HCT116 (cell line): Measurements from ENCODE around the gene ZSWIM5. TPM values are rescaled to one million over a fixed set of nuclear protein-coding genes. Genes with fewer than 3 reads are reported as not detected.

Source experiments
- ATAC-seq: fragments of 200-7000 bp; cut with Tn5 transposase; 2 replicates; pipeline ENCODE4 v1.9.1; 2020; ENCODE audit warnings: mild to moderate bottlenecking, moderate library complexity
- BruUV-seq: library from RNA; stranded (reverse); fragments of 400-500 nt; replicated peaks from 2 replicates; lab custom pipeline; 2021; lab: Mats Ljungman, UMichigan
- CTCF ChIA-PET: fragments of 300-600 bp; sonication (Branson Sonifier 250); formaldehyde crosslinking; loops from one replicate; lab custom pipeline; 2021; ENCODE audit warnings: antibody characterized with exemption; lab: Charles Lee
- POLR2A ChIA-PET: fragments of 300-600, 350-600 bp; sonication (Branson Sonifier 250); formaldehyde crosslinking; loops from one replicate; lab custom pipeline; 2021; ENCODE audit warnings: antibody characterized with exemption; lab: Charles Lee
- RAD21 ChIA-PET, 2 experiments: fragments of 300-600 bp; sonication (Branson Sonifier 250); formaldehyde crosslinking; loops; one replicate each; lab custom pipeline; 2023; ENCODE audit warnings: low total read pairs in 2 of 2; ENCODE audit not compliant: uncharacterized antibody in 2 of 2, unreplicated experiment in 2 of 2, low non-redundant PET in 1 of 2; lab: Charles Lee
- DNase-seq: peaks from one replicate; pipeline ENCODE4 v3.0.0-alpha.2; 2010; ENCODE audit warnings: low read depth, low spot score
- H2AFZ ChIP-seq: fragments of 200-600 bp; shearing (Covaris generic), sonication (generic); 2 replicates; pipeline ENCODE4 v1.6.1; 2017; ENCODE audit warnings: low read depth, mixed run types, mixed read lengths, antibody characterized with exemption, low read length; ENCODE audit not compliant: poor library complexity, severe bottlenecking
- H3K27ac ChIP-seq: 2 replicates; pipeline ENCODE4 v1.5.1; 2012; ENCODE audit warnings: low read depth, low read length
- H3K27me3 ChIP-seq: fragments of 200-600 bp; sonication (generic); 2 replicates; pipeline ENCODE4 v1.6.1; 2016; ENCODE audit warnings: mixed run types, low read length, mixed read lengths; ENCODE audit not compliant: insufficient read depth
- H3K36me3 ChIP-seq, 2 experiments: fragments of 200-500 bp in 1 of 2; fragments of 200-600 bp in 1 of 2; sonication (Bioruptor generic) in 1 of 2; sonication (generic) in 1 of 2; 2 replicates each; pipeline versions ENCODE4 v1.5.1 to v1.6.1; 2014 to 2016; ENCODE audit warnings: low read length in 2 of 2, inconsistent platforms in 1 of 2, mixed read lengths in 1 of 2, mixed run types in 1 of 2; ENCODE audit not compliant: insufficient read depth in 2 of 2, control insufficient read depth in 1 of 2
- H3K4me1 ChIP-seq, 2 experiments: fragments of 200-600 bp in 1 of 2; sonication (generic) in 1 of 2; 2 replicates each; pipeline versions ENCODE4 v1.5.1 to v1.6.1; 2012 to 2017; ENCODE audit warnings: low read length in 2 of 2, inconsistent platforms in 1 of 2, mild to moderate bottlenecking in 1 of 2, mixed read lengths in 1 of 2, mixed run types in 1 of 2, moderate library complexity in 1 of 2; ENCODE audit not compliant: insufficient read depth in 2 of 2, control insufficient read depth in 1 of 2
- H3K4me2 ChIP-seq: fragments of 200-600 bp; sonication (generic); 2 replicates; pipeline ENCODE4 v1.6.1; 2017; ENCODE audit warnings: mixed run types, low read length, mixed read lengths
- H3K4me3 ChIP-seq, 2 experiments: fragments of 200-600 bp in 1 of 2; sonication (generic) in 1 of 2; replicated peaks in 1 of 2; 2 replicates each; pipeline ENCODE4 v1.5.1; 2011 to 2016; ENCODE audit warnings: low read length in 2 of 2, control low read depth in 1 of 2, low read depth in 1 of 2, mild to moderate bottlenecking in 1 of 2, mixed read lengths in 1 of 2, mixed run types in 1 of 2
- H3K79me2 ChIP-seq: fragments of 200-600 bp; sonication (generic); 2 replicates; pipeline ENCODE4 v1.6.1; 2017; ENCODE audit warnings: mild to moderate bottlenecking, mixed run types, low read length, moderate library complexity, mixed read lengths; ENCODE audit not compliant: insufficient read depth
- H3K9ac ChIP-seq: fragments of 200-600 bp; sonication (generic); 2 replicates; pipeline ENCODE4 v1.6.1; 2016; ENCODE audit warnings: low read length, mixed read lengths
- H3K9me2 ChIP-seq: fragments of 200-600 bp; sonication (generic), shearing (Covaris generic); 2 replicates; pipeline ENCODE4 v1.6.1; 2017; ENCODE audit warnings: mixed run types, mild to moderate bottlenecking, moderate library complexity; ENCODE audit not compliant: insufficient read depth
- H3K9me3 ChIP-seq, 2 experiments: fragments of 200-500 bp in 1 of 2; fragments of 200-600 bp in 1 of 2; sonication (Bioruptor generic) in 1 of 2; sonication (generic) in 1 of 2; 2 replicates each; pipeline ENCODE4 v1.6.1; 2014 to 2017; ENCODE audit warnings: low read length in 2 of 2, mixed read lengths in 2 of 2, inconsistent platforms in 1 of 2, low read depth in 1 of 2, mild to moderate bottlenecking in 1 of 2, mixed run types in 1 of 2, moderate library complexity in 1 of 2; ENCODE audit not compliant: control insufficient read depth in 1 of 2, insufficient read depth in 1 of 2
- H4K20me1 ChIP-seq: fragments of 200-600 bp; sonication (generic), shearing (Covaris generic); 2 replicates; pipeline ENCODE4 v1.6.1; 2017; ENCODE audit warnings: mixed run types, mild to moderate bottlenecking, moderate library complexity; ENCODE audit not compliant: insufficient read depth
- CBX3 ChIP-seq: IDR thresholded peaks from 2 replicates; pipeline ENCODE4 v1.6.1; 2012; ENCODE audit warnings: low read depth
- CEBPB ChIP-seq: IDR thresholded peaks from 2 replicates; pipeline ENCODE4 v1.6.1; 2012; ENCODE audit warnings: low read depth
- CTCF ChIP-seq, 3 experiments: fragments of 200-600 bp in 1 of 3; sonication (generic) in 1 of 3; IDR thresholded peaks in 2 of 3; conservative IDR thresholded peaks in 1 of 3; 2 replicates each; pipeline ENCODE4 v1.5.1; 2012 to 2017; ENCODE audit warnings: low read depth in 2 of 3, low read length in 2 of 3, antibody characterized with exemption in 1 of 3, borderline replicate concordance in 1 of 3, control low read depth in 1 of 3, mild to moderate bottlenecking in 1 of 3, mixed read lengths in 1 of 3, mixed run types in 1 of 3, moderate library complexity in 1 of 3; ENCODE audit not compliant: insufficient read depth in 1 of 3
- EGR1 ChIP-seq: IDR thresholded peaks from 2 replicates; pipeline ENCODE4 v1.6.1; 2012; ENCODE audit warnings: low read depth
- ELF1 ChIP-seq: IDR thresholded peaks from 2 replicates; pipeline ENCODE4 v1.6.1; 2012; ENCODE audit warnings: low read depth, borderline replicate concordance
- EZH2 ChIP-seq: fragments of 200-600 bp; sonication (generic); IDR thresholded peaks from 2 replicates; pipeline ENCODE4 v1.6.1; 2017; ENCODE audit warnings: antibody characterized with exemption, mixed run types
- EZH2phosphoT487 ChIP-seq: fragments of 200-600 bp; IDR thresholded peaks from 2 replicates; pipeline ENCODE4 v1.6.1; 2018; ENCODE audit warnings: antibody characterized with exemption, borderline replicate concordance
- FOSL1 ChIP-seq: IDR thresholded peaks from 2 replicates; pipeline ENCODE4 v1.6.1; 2012; ENCODE audit warnings: low read depth
- POLR2AphosphoS5 ChIP-seq: IDR thresholded peaks from 2 replicates; pipeline ENCODE4 v1.6.1; 2011; ENCODE audit warnings: mild to moderate bottlenecking, low read depth, low read length, moderate library complexity
- RAD21 ChIP-seq: IDR thresholded peaks from 2 replicates; pipeline ENCODE4 v1.6.1; 2012; ENCODE audit warnings: low read depth, mild to moderate bottlenecking
- SP1 ChIP-seq: IDR thresholded peaks from 2 replicates; pipeline ENCODE4 v1.6.1; 2012; ENCODE audit warnings: low read depth
- SRF ChIP-seq: IDR thresholded peaks from 2 replicates; pipeline ENCODE4 v1.6.1; 2012; ENCODE audit warnings: low read depth
- YY1 ChIP-seq: IDR thresholded peaks from 2 replicates; pipeline ENCODE4 v1.6.1; 2011; ENCODE audit warnings: low read length, low read depth, moderate library complexity, mild to moderate bottlenecking; ENCODE audit not compliant: insufficient replicate concordance; ENCODE audit errors: extremely low read depth
- ZFX ChIP-seq: fragments of 450-650 bp; IDR thresholded peaks from 2 replicates; pipeline ENCODE4 v1.6.1; 2017
- ZNF274 ChIP-seq: fragments of 200-500 bp; sonication (Bioruptor generic); IDR thresholded peaks from 2 replicates; pipeline ENCODE4 v1.6.1; 2014; ENCODE audit warnings: mild to moderate bottlenecking, low read depth, low read length, inconsistent platforms
- intact Hi-C: fragments of 100-400 bp; cut with micrococcal nuclease; formaldehyde crosslinking; loops from 2 replicates; pipeline ENCODE4 v1.10.0; 2022
- total RNA-seq: library from RNA; stranded (reverse); gene quantifications from one replicate; pipeline ENCODE4 v1.2.1, GENCODE V29; 2021; ENCODE audit not compliant: unreplicated experiment
- TF ChIP-seq, protein P1 (sequence below): IDR thresholded peaks from 2 replicates; pipeline ENCODE4 v1.6.1; 2012
- TF ChIP-seq, protein P2 (sequence below): IDR thresholded peaks from 2 replicates; pipeline ENCODE4 v1.6.1; 2011; ENCODE audit warnings: mild to moderate bottlenecking, low read length, moderate library complexity; ENCODE audit not compliant: insufficient replicate concordance; ENCODE audit errors: extremely low read depth

Gene ZSWIM5
- total RNA-seq, 1 experiment from 2014 or later: 1.1 TPM

- H2AFZ ChIP-seq: no peak overlapping the region
- H3K9ac ChIP-seq: no peak overlapping the region
- H3K27ac ChIP-seq: no peak overlapping the region
- intact Hi-C loops: no loop called here
- no peak for TF ChIP-seq SRF
- no peak for TF ChIP-seq EZH2
- no peak for TF ChIP-seq POLR2AphosphoS5
- no peak for TF ChIP-seq RAD21
- no peak for TF ChIP-seq YY1
- no peak for TF ChIP-seq EZH2phosphoT487
- TF ChIP-seq, protein P1, sequence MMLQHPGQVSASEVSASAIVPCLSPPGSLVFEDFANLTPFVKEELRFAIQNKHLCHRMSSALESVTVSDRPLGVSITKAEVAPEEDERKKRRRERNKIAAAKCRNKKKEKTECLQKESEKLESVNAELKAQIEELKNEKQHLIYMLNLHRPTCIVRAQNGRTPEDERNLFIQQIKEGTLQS: no peak
- TF ChIP-seq ELF1: no peak
- no peak for TF ChIP-seq FOSL1
- TF ChIP-seq CBX3: no peak
- no peak for TF ChIP-seq ZNF274
- no peaks in the 10 kb centered on the region; a peak in 1 of 4 replicates for H3K9me3 ChIP-seq
- no peaks in the 10 kb centered on the region for H4K20me1 ChIP-seq
- H3K79me2 ChIP-seq: no peaks in the 10 kb centered on the region
- no TSS peak for BruUV-seq
- RAD21 ChIA-PET: no interaction called here
- no peaks in the 10 kb centered on the region for H3K9me2 ChIP-seq
- ATAC-seq (no peak), DNase-seq (no peak)
- H3K4me1 ChIP-seq: no peaks in the 10 kb centered on the region
- H3K27me3 ChIP-seq: no peaks in the 10 kb centered on the region
- POLR2A ChIA-PET: no interaction called here
- no peak overlapping the region for H3K4me3 ChIP-seq
- H3K4me2 ChIP-seq: no peak overlapping the region
- CTCF ChIA-PET: no interaction called here
- no peaks in the 10 kb centered on the region for H3K36me3 ChIP-seq
These were observed 95.2 kb downstream of the ZSWIM5 start for GRCh38 chr1:45111239-45111638.

DNA sequence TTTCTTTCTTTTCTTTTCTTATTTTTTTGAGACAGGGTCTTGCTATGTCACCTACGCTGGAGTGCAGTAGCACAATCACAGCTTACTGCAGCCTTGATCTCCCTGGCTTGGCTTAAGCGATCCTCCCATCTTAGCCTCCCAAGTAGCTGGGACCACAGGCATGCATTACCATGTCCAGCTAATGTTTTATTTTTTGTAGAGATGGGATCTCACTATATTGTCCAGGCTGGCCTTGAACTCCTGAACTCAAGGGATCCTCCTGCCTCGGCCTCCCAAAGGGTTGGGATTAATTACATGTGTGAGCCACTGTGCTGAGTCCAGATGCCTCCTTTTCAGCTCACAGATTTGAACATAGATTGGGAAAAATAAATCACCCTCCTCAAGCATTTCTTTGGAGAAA is 98.6 kb downstream of the ZSWIM5 start:
- TF ChIP-seq, protein P2, sequence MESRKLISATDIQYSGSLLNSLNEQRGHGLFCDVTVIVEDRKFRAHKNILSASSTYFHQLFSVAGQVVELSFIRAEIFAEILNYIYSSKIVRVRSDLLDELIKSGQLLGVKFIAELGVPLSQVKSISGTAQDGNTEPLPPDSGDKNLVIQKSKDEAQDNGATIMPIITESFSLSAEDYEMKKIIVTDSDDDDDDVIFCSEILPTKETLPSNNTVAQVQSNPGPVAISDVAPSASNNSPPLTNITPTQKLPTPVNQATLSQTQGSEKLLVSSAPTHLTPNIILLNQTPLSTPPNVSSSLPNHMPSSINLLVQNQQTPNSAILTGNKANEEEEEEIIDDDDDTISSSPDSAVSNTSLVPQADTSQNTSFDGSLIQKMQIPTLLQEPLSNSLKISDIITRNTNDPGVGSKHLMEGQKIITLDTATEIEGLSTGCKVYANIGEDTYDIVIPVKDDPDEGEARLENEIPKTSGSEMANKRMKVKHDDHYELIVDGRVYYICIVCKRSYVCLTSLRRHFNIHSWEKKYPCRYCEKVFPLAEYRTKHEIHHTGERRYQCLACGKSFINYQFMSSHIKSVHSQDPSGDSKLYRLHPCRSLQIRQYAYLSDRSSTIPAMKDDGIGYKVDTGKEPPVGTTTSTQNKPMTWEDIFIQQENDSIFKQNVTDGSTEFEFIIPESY: no peak
- TF ChIP-seq ZFX (no peak), CEBPB (no peak), SP1 (no peak), POLR2AphosphoS5 (no peak), EGR1 (no peak), CTCF (IDR thresholded peaks at IDR 0.05 in 2 of 3, conservative IDR thresholded peaks at IDR 0.05 in 1 of 3; ENCODE audit: borderline replicate concordance in 1 of 3, insufficient read depth in 1 of 3, low read depth in 2 of 3, low read length in 2 of 3) (no peak), ZNF274 (no peak)
- TF ChIP-seq, protein P1: no peak
- TF ChIP-seq, all 23 proteins: peak for 0
- H3K27me3 ChIP-seq: no peaks in the 10 kb centered on the region
- H3K9ac ChIP-seq: no peak overlapping the region
- no peak overlapping the region for H3K27ac ChIP-seq
- RAD21 ChIA-PET: no interaction called here
- H3K4me1 ChIP-seq: no peaks in the 10 kb centered on the region
- CTCF ChIA-PET: no interaction called here
- H4K20me1 ChIP-seq: no peaks in the 10 kb centered on the region
- no peak for ATAC-seq
- no peak overlapping the region for H3K4me3 ChIP-seq
- intact Hi-C loops: no loop called here
- H3K4me2 ChIP-seq: no peak overlapping the region
- no peak for DNase-seq
- H3K36me3 ChIP-seq: no peaks in the 10 kb centered on the region
- POLR2A ChIA-PET: no interaction called here
- no peaks in the 10 kb centered on the region for H3K79me2 ChIP-seq
- no peaks in the 10 kb centered on the region; a peak in 1 of 4 replicates for H3K9me3 ChIP-seq
- BruUV-seq: no TSS peak
- no peaks in the 10 kb centered on the region for H3K9me2 ChIP-seq
- H2AFZ ChIP-seq: no peak overlapping the region
